ENCODE data around the gene HSPG2.

The HSPG2 gene

GRCh38 chr1:21927533-21928237 lies 9.4 kb downstream of the HSPG2 start:
- no CpG with 5 or more reads among the region's 12 CpGs for WGBS (ENCODE audit: extremely low coverage, insufficient coverage, insufficient read length)
- H3K27me3 ChIP-seq (ENCODE audit: insufficient read depth, low read length), result no peaks in the 10 kb centered on the region

DNA sequence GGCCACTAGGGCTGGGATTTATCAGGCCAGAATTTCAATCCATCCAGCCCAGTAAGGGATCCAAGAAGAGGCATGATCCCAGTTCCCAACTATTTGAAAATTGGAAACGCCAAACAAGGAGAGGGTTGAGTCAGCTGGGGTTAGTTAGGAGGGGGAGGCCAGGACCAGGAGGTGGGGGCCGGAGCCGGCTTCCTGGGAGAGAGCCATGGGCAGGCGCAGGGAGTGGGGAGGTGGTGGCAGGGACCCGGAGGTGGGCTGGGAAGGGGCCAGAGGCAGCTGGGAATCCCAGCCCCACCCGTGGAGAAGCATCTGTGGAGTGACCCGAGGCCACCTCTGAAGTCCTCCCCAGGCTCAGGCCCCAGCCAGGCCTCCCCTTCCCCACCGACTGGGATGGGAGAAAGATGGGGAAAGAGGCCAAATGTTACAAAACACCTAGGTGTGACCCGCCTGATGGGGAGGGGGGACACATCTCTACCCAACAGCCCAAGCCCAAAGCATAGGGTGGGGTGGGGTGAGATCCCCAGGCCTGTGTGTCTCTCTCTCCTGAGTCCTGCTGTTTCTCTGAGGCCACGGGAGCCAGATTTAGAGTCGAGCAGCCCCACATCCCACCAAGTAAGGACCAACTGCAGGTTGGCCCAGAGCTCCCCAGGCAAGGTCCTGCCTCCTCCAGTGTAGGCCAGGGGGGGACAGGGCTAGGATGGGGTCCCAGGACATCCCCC lies 10.1 kb downstream of the HSPG2 start:
- Histone ChIP-seq H3K79me2 (ENCODE audit: control insufficient read depth, insufficient read depth, low read length, poor library complexity) (peaks cover 25% of the 10 kb centered on the region), H3K9me3 (ENCODE audit: insufficient read depth, low read depth, low read length) (no peaks in the 10 kb centered on the region), H4K12ac (ENCODE audit: low read depth, low read length) (no peak overlapping the region)

More at GRCh38 chr1:21927533-21928237, 9.4 kb downstream of the HSPG2 start:
- Histone ChIP-seq H2BK5ac (ENCODE audit: low read depth, low read length, poor library complexity) (no peak overlapping the region), H3K36me3 (ENCODE audit: control insufficient read depth in 1 of 2, insufficient read depth in 2 of 2, low read length in 2 of 2) (peaks cover 9 to 17% of the 10 kb centered on the region in 2 experiments), H3K9ac (ENCODE audit: low read length) (no peak overlapping the region), H3K4ac (ENCODE audit: low read depth, low read length) (peak overlapping the region; percentile 31), H3K4me2 (ENCODE audit: low read length) (no peak overlapping the region), H2BK120ac (ENCODE audit: insufficient read depth, low read length, poor library complexity) (no peak overlapping the region), H3K79me2 (ENCODE audit: control insufficient read depth, insufficient read depth, low read length, poor library complexity) (peaks cover 28% of the 10 kb centered on the region), H2AK5ac (ENCODE audit: low read length) (no peak overlapping the region), H3K18ac (ENCODE audit: low read length) (peak overlapping the region; percentile 27), H4K12ac (ENCODE audit: low read depth, low read length) (no peak overlapping the region), H3K4me3 (ENCODE audit: low read depth, low read length) (no peak overlapping the region), H3K9me3 (ENCODE audit: insufficient read depth, low read depth, low read length) (no peaks in the 10 kb centered on the region), H2AFZ (ENCODE audit: insufficient read depth, low read length, poor library complexity) (no peak overlapping the region), H2BK12ac (ENCODE audit: low read length) (peak overlapping the region; percentile 29), H3K79me1 (ENCODE audit: low read length) (peaks cover 48% of the 10 kb centered on the region), H4K91ac (ENCODE audit: low read depth, low read length) (no peak overlapping the region), H3K4me1 (ENCODE audit: control insufficient read depth in 1 of 2, insufficient read depth in 2 of 2, low read length in 2 of 2) (peaks cover 58 to 63% of the 10 kb centered on the region in 2 experiments), H3K14ac (ENCODE audit: low read length) (no peak overlapping the region), H3K27ac (ENCODE audit: low read depth, low read length) (no peak overlapping the region), H3K23ac (ENCODE audit: low read length) (no peak overlapping the region), H4K8ac (ENCODE audit: low read depth, low read length) (no peak overlapping the region)
- DNase-seq, result peak; percentile 47 to 61

DNA sequence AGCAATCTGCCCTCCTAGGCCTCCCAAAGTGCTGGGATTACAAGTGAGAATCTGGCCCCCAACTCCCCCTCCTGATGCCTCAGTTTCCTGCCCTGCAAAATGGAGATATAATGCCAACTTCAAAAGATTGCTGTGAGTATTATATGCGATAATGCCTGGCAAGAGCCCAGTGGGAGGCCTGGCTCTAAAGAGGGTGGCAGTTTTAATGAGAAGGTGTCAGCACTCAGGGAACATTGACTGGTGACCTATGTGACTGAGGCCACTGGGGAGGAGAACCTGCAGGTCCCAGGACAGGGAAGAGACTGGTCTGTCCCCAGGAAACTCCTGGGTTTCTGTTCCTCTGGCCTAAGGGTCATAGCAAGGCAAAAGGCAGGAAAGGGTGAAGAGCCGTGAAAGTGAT lies 11.0 kb downstream of the HSPG2 start:
- Histone ChIP-seq H4K8ac (ENCODE audit: low read depth, low read length) (no peak overlapping the region), H3K23ac (ENCODE audit: low read length) (no peak overlapping the region), H3K18ac (ENCODE audit: low read length) (peak overlapping the region; percentile 7), H3K79me1 (ENCODE audit: low read length) (peaks cover 42% of the 10 kb centered on the region), H3K14ac (ENCODE audit: low read length) (no peak overlapping the region), H3K9me3 (ENCODE audit: insufficient read depth, low read depth, low read length) (no peaks in the 10 kb centered on the region), H3K4ac (ENCODE audit: low read depth, low read length) (no peak overlapping the region), H3K9ac (ENCODE audit: low read length) (no peak overlapping the region), H3K27me3 (ENCODE audit: insufficient read depth, low read length) (no peaks in the 10 kb centered on the region), H3K4me1 (ENCODE audit: control insufficient read depth in 1 of 2, insufficient read depth in 2 of 2, low read length in 2 of 2) (peaks cover 56 to 62% of the 10 kb centered on the region in 2 experiments), H4K91ac (ENCODE audit: low read depth, low read length) (no peak overlapping the region), H3K27ac (ENCODE audit: low read depth, low read length) (no peak overlapping the region), H2BK5ac (ENCODE audit: low read depth, low read length, poor library complexity) (no peak overlapping the region), H3K36me3 (ENCODE audit: control insufficient read depth in 1 of 2, insufficient read depth in 2 of 2, low read length in 2 of 2) (peaks cover 9 to 17% of the 10 kb centered on the region in 2 experiments), H2BK12ac (ENCODE audit: low read length) (no peak overlapping the region), H2BK120ac (ENCODE audit: insufficient read depth, low read length, poor library complexity) (no peak overlapping the region), H2AFZ (ENCODE audit: insufficient read depth, low read length, poor library complexity) (no peak overlapping the region), H4K12ac (ENCODE audit: low read depth, low read length) (no peak overlapping the region), H3K4me2 (ENCODE audit: low read length) (no peak overlapping the region), H3K79me2 (ENCODE audit: control insufficient read depth, insufficient read depth, low read length, poor library complexity) (peaks cover 20% of the 10 kb centered on the region), H3K4me3 (ENCODE audit: low read depth, low read length) (no peak overlapping the region), H2AK5ac (ENCODE audit: low read length) (peak overlapping the region; percentile 52)
- DNase-seq, result no peak
- no CpG with 5 or more reads among the region's 2 CpGs for WGBS (ENCODE audit: extremely low coverage, insufficient coverage, insufficient read length)

More for the DNA sequence above, 10.1 kb downstream of the HSPG2 start:
- Histone ChIP-seq H2BK5ac (ENCODE audit: low read depth, low read length, poor library complexity) (peak overlapping the region; percentile 32), H3K18ac (ENCODE audit: low read length) (peak overlapping the region; percentile 38), H4K8ac (ENCODE audit: low read depth, low read length) (peak overlapping the region; percentile 71), H3K23ac (ENCODE audit: low read length) (no peak overlapping the region), H3K4ac (ENCODE audit: low read depth, low read length) (peak overlapping the region; percentile 24), H3K27me3 (ENCODE audit: insufficient read depth, low read length) (no peaks in the 10 kb centered on the region), H3K9ac (ENCODE audit: low read length) (no peak overlapping the region), H2BK120ac (ENCODE audit: insufficient read depth, low read length, poor library complexity) (peak overlapping the region; percentile 14), H2AFZ (ENCODE audit: insufficient read depth, low read length, poor library complexity) (no peak overlapping the region), H2AK5ac (ENCODE audit: low read length) (peak overlapping the region; percentile 1), H3K4me3 (ENCODE audit: low read depth, low read length) (no peak overlapping the region), H2BK12ac (ENCODE audit: low read length) (peak overlapping the region; percentile 59), H3K79me1 (ENCODE audit: low read length) (peaks cover 46% of the 10 kb centered on the region), H3K27ac (ENCODE audit: low read depth, low read length) (peak overlapping the region; percentile 15), H3K14ac (ENCODE audit: low read length) (peak overlapping the region; percentile 47), H3K4me2 (ENCODE audit: low read length) (no peak overlapping the region), H3K36me3 (ENCODE audit: control insufficient read depth in 1 of 2, insufficient read depth in 2 of 2, low read length in 2 of 2) (peaks cover 9 to 17% of the 10 kb centered on the region in 2 experiments), H4K91ac (ENCODE audit: low read depth, low read length) (peak overlapping the region; percentile 40), H3K4me1 (ENCODE audit: control insufficient read depth in 1 of 2, insufficient read depth in 2 of 2, low read length in 2 of 2) (peaks cover 56 to 63% of the 10 kb centered on the region in 2 experiments)
- no CpG with 5 or more reads among the region's 11 CpGs for WGBS (ENCODE audit: extremely low coverage, insufficient coverage, insufficient read length)
- no peak for DNase-seq

- Histone ChIP-seq H4K8ac (ENCODE audit: low read depth, low read length) (no peak overlapping the region), H3K36me3 (ENCODE audit: control insufficient read depth in 1 of 2, insufficient read depth in 2 of 2, low read length in 2 of 2) (peaks cover 9 to 17% of the 10 kb centered on the region in 2 experiments), H2BK120ac (ENCODE audit: insufficient read depth, low read length, poor library complexity) (peak overlapping the region; percentile 35), H3K14ac (ENCODE audit: low read length) (peak overlapping the region; percentile 12), H4K12ac (ENCODE audit: low read depth, low read length) (no peak overlapping the region), H3K9me3 (ENCODE audit: insufficient read depth, low read depth, low read length) (no peaks in the 10 kb centered on the region), H3K9ac (ENCODE audit: low read length) (no peak overlapping the region), H2AK5ac (ENCODE audit: low read length) (peak overlapping the region; percentile 25), H3K4me3 (ENCODE audit: low read depth, low read length) (no peak overlapping the region), H3K4me1 (ENCODE audit: control insufficient read depth in 1 of 2, insufficient read depth in 2 of 2, low read length in 2 of 2) (peaks cover 56 to 64% of the 10 kb centered on the region in 2 experiments), H2BK5ac (ENCODE audit: low read depth, low read length, poor library complexity) (peak overlapping the region; percentile 36), H2AFZ (ENCODE audit: insufficient read depth, low read length, poor library complexity) (peak overlapping the region; percentile 7), H3K27me3 (ENCODE audit: insufficient read depth, low read length) (no peaks in the 10 kb centered on the region), H2BK12ac (ENCODE audit: low read length) (peak overlapping the region; percentile 34), H3K4ac (ENCODE audit: low read depth, low read length) (peak overlapping the region; percentile 52), H4K91ac (ENCODE audit: low read depth, low read length) (peak overlapping the region; percentile 3), H3K27ac (ENCODE audit: low read depth, low read length) (peak overlapping the region; percentile 6), H3K79me2 (ENCODE audit: control insufficient read depth, insufficient read depth, low read length, poor library complexity) (peaks cover 21% of the 10 kb centered on the region), H3K23ac (ENCODE audit: low read length) (no peak overlapping the region), H3K4me2 (ENCODE audit: low read length) (no peak overlapping the region), H3K18ac (ENCODE audit: low read length) (peak overlapping the region; percentile 45), H3K79me1 (ENCODE audit: low read length) (peaks cover 40% of the 10 kb centered on the region)
- DNase-seq, result no peak
- WGBS (ENCODE audit: extremely low coverage, insufficient coverage, insufficient read length), result no CpG with 5 or more reads among the region's 8 CpGs
These were observed 11.7 kb downstream of the HSPG2 start for GRCh38 chr1:21925334-21925940.

Data from trophoblast cell (in vitro differentiated cells and primary cell).